Embryonic facial prominence (tissue), 1 donor: ENCODE measurements around the gene ZNF212.

ENCODE experiments used
- DNase-seq: peaks from one replicate; pipeline ENCODE4 v3.0.0-alpha.2; 2016; ENCODE audit errors: extremely low spot score

The ZNF212 gene

GRCh38 chr7:149239345-149240143 lies at the start of gene ZNF212:
Gene ZNF212 (plus strand): TSS chr7:149239651. CDS start chr7:149239779, 128 bp downstream.
- DNase-seq: peak; percentile 67

GRCh38 chr7:149191851-149192250 lies 47.6 kb upstream of the ZNF212 start:
- DNase-seq: no peak

GRCh38 chr7:149194799-149195179 lies 44.7 kb upstream of the ZNF212 start:
- no peak for DNase-seq

- DNase-seq: peak; percentile 81
Measured at GRCh38 chr7:149195180-149196150, 44.0 kb upstream of the ZNF212 start, which contains the start of gene ZNF282. Gene ZNF282 (plus strand): TSS chr7:149195546. CDS start chr7:149195590, 44 bp downstream.

GRCh38 chr7:149196151-149196704 lies 43.2 kb upstream of the ZNF212 start:
- no peak for DNase-seq

- no peak for DNase-seq
Measured at GRCh38 chr7:149196705-149197171, 42.7 kb upstream of the ZNF212 start.

GRCh38 chr7:149197675-149198074 lies 41.8 kb upstream of the ZNF212 start:
- no peak for DNase-seq

- no peak for DNase-seq
Measured at GRCh38 chr7:149198161-149198816, 41.2 kb upstream of the ZNF212 start.

- DNase-seq: no peak
Measured at GRCh38 chr7:149199234-149199995, 40.0 kb upstream of the ZNF212 start.

- no peak for DNase-seq
Measured at GRCh38 chr7:149202831-149203231, 36.6 kb upstream of the ZNF212 start.

GRCh38 chr7:149205690-149206381 lies 33.6 kb upstream of the ZNF212 start:
- no peak for DNase-seq

GRCh38 chr7:149207324-149208035 lies 32.0 kb upstream of the ZNF212 start:
- DNase-seq: no peak

GRCh38 chr7:149209518-149210269 lies 29.8 kb upstream of the ZNF212 start:
- no peak for DNase-seq

GRCh38 chr7:149210551-149210950 lies 28.9 kb upstream of the ZNF212 start:
- no peak for DNase-seq

- DNase-seq: no peak
Measured at GRCh38 chr7:149214020-149214720, 25.3 kb upstream of the ZNF212 start.

- no peak for DNase-seq
Measured at GRCh38 chr7:149216402-149216801, 23.0 kb upstream of the ZNF212 start.

GRCh38 chr7:149217570-149217969 lies 21.9 kb upstream of the ZNF212 start:
- no peak for DNase-seq
